K562 (cell line): Measurements from ENCODE around the gene SPAG17. TPM values are rescaled to one million over a fixed set of nuclear protein-coding genes. Genes with fewer than 3 reads are reported as not detected.

Source experiments
- CBX8 ChIP-seq: fragments of 200-600 bp; sonication (generic); IDR thresholded peaks from 2 replicates; pipeline ENCODE4 v1.6.1; 2012; ENCODE audit warnings: borderline replicate concordance, mixed run types, low read depth, mild to moderate bottlenecking, moderate library complexity, mixed read lengths, low read length, control low read depth, inconsistent platforms; ENCODE audit not compliant: poor library complexity, severe bottlenecking; ENCODE audit errors: extremely low read depth
- CEBPZ ChIP-seq: fragments of 150-350 bp; IDR thresholded peaks from 2 replicates; pipeline ENCODE4 v1.6.1; 2014; ENCODE audit warnings: low read depth, mild to moderate bottlenecking, low read length, borderline replicate concordance
- ERF ChIP-seq: fragments of 450-650 bp; formaldehyde crosslinking; IDR thresholded peaks from 2 replicates; pipeline ENCODE4 v1.4.0; 2020; ENCODE audit warnings: mild to moderate bottlenecking, mixed read lengths
- GTF2F1 ChIP-seq: IDR thresholded peaks from 2 replicates; pipeline ENCODE4 v1.6.1; 2011; ENCODE audit warnings: low read depth, low read length, improper control_type of control experiment
- HOXB6 ChIP-seq: fragments of 250-450 bp; sonication (Bioruptor Pico); IDR thresholded peaks from 2 replicates; pipeline ENCODE4 v1.5.1; 2022; ENCODE audit warnings: mild to moderate bottlenecking, borderline replicate concordance
- MTA1 ChIP-seq: fragments of 450-650 bp; IDR thresholded peaks from 2 replicates; pipeline ENCODE4 v1.6.1; 2017; ENCODE audit warnings: borderline replicate concordance
- NFIC ChIP-seq: fragments of 450-650 bp; IDR thresholded peaks from 2 replicates; pipeline ENCODE4 v1.6.1; 2017; ENCODE audit warnings: mild to moderate bottlenecking, inconsistent platforms
- NFIX ChIP-seq: fragments of 250-450 bp; sonication (Bioruptor Pico); IDR thresholded peaks from 2 replicates; pipeline ENCODE4 v1.4.0; 2020; ENCODE audit warnings: low read depth, mild to moderate bottlenecking, moderate library complexity
- PHF21A ChIP-seq: fragments of 450-650 bp; IDR thresholded peaks from 2 replicates; pipeline ENCODE4 v1.6.1; 2017; ENCODE audit warnings: low read depth, borderline replicate concordance
- RAD51 ChIP-seq: fragments of 450-650 bp; IDR thresholded peaks from 2 replicates; pipeline ENCODE4 v1.7.1; 2016; ENCODE audit warnings: low read depth, mild to moderate bottlenecking, borderline replicate concordance
- RBM17 ChIP-seq: fragments of 200-400 bp; formaldehyde crosslinking; IDR thresholded peaks from 2 replicates; pipeline ENCODE4 v1.6.1; 2017; ENCODE audit warnings: low read depth, mild to moderate bottlenecking, low read length, borderline replicate concordance
- RBM22 ChIP-seq: fragments of 200-400 bp; formaldehyde crosslinking; IDR thresholded peaks from 2 replicates; pipeline ENCODE4 v1.6.1; 2018; ENCODE audit warnings: low read length, low read depth; ENCODE audit not compliant: poor library complexity, severe bottlenecking
- RUNX1 ChIP-seq: sonication (generic); IDR thresholded peaks from 2 replicates; pipeline ENCODE4 v1.6.1; 2016; ENCODE audit warnings: antibody characterized with exemption, low read depth
- TGIF2 ChIP-seq: sonication (generic); formaldehyde crosslinking; IDR thresholded peaks from 2 replicates; pipeline ENCODE4 v1.8.1; 2022; ENCODE audit warnings: mild to moderate bottlenecking, missing genetic modification reagents, moderate library complexity
- TRIM24 ChIP-seq, 2 experiments: fragments of 450-650 bp; IDR thresholded peaks; 2 replicates each; pipeline ENCODE4 v1.6.1; 2016
- ZNF239 ChIP-seq: fragments of 250-450 bp; sonication (Bioruptor Pico); IDR thresholded peaks from 2 replicates; pipeline ENCODE4 v1.4.0; 2020; ENCODE audit warnings: mild to moderate bottlenecking
- polyA plus RNA-seq, 8 experiments: library from polyadenylated mRNA; depleted of rRNA in 4 of 8; stranded (reverse) in 5 of 8; unstranded in 3 of 8; fragments of >200 nt; fragmentation: Nextera tagmentation in 2 of 8; fragmentation: Illumina TruSeq in 1 of 8; extraction: Ambion mirVana in 2 of 8; extraction: Trizol in 1 of 8; gene quantifications; 2 replicates each; pipeline versions ENCODE4 v1.2.1 to v1.2.3, GENCODE V29; 2011 to 2014; ENCODE audit warnings: inconsistent platforms in 1 of 8, missing spikeins in 1 of 8
- total RNA-seq, 7 experiments: library from RNA; depleted of rRNA in 6 of 7; stranded (reverse); fragments of >200 nt in 6 of 7; fragmentation: Illumina TruSeq in 2 of 7; extraction: Trizol in 2 of 7; gene quantifications; 2 replicates each; pipeline versions ENCODE4 v1.2.1 to v1.2.3, GENCODE V29; 2011 to 2021; ENCODE audit warnings: low replicate concordance in 1 of 7
- TF ChIP-seq, protein P1 (sequence below), 2 experiments: fragments of 200-800 bp in 1 of 2; sonication (Bioruptor generic) in 1 of 2; sonication (generic) in 1 of 2; formaldehyde crosslinking in 1 of 2; IDR thresholded peaks in 1 of 2; conservative IDR thresholded peaks in 1 of 2; 2 replicates each; pipeline versions ENCODE4 v1.5.0 to v1.6.1; 2016 to 2020; ENCODE audit warnings: missing compliant biosample characterization in 1 of 2, missing genetic modification characterization in 1 of 2, missing genetic modification reagents in 1 of 2
- TF ChIP-seq, protein P2 (sequence below): fragments of 450-650 bp; IDR thresholded peaks from 2 replicates; pipeline ENCODE4 v1.6.1; 2014; ENCODE audit warnings: low read depth, mild to moderate bottlenecking, moderate library complexity, borderline replicate concordance
- TF ChIP-seq, protein P3 (sequence below): sonication (generic); formaldehyde crosslinking; IDR thresholded peaks from 2 replicates; pipeline ENCODE4 v1.8.1; 2022; ENCODE audit warnings: missing genetic modification reagents
- TF ChIP-seq, protein P4 (sequence below): fragments of 450-650 bp; conservative IDR thresholded peaks from 2 replicates; pipeline ENCODE4 v1.6.1; 2016; ENCODE audit warnings: missing genetic modification characterization, low read depth, mild to moderate bottlenecking, missing compliant biosample characterization, moderate library complexity

The SPAG17 gene
- total and polyA plus RNA-seq, 9 of the 15 experiments (the other 6 are each of a cell fraction or from before 2014, with no cell fraction given), result 0.07 to 2.1 (median 1.5) TPM

DNA sequence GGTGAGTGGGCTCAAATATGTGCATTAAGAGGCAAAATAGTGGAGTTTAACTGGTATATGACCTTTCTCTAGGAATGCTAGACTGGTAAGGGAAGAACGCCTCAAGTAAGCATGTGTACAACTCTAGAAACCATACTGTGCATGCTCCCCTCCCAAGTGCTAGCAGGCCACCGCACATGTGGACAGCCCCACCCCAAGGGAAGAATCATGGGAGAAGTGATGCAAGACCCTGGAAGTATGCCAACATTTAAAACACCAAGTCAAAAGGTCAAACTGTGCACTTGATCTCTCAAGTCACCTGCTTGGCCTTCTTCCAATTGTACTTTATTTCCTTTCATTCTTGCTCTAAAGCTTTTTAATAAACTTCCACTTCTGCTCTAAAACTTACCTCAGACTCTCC, 135.0 kb downstream of the SPAG17 start (continued):
- TF ChIP-seq CEBPZ (no peak), PHF21A (no peak), RAD51 (no peak), CBX8 (no peak), HOXB6 (CRISPR knock-in tag) (no peak), TGIF2 (no peak), RBM17 (no peak), RUNX1 (no peak), RBM22 (no peak), NFIC (peak; percentile 96), NFIX (CRISPR knock-in tag) (peak; percentile 42; the same call in 1 of the 2 replicates), GTF2F1 (no peak), ERF (CRISPR knock-in tag) (no peak), MTA1 (no peak), ZNF239 (no peak), TRIM24 (IDR thresholded peaks at IDR 0.05) (peak in 1 of 2 experiments; percentile 41; a peak in 1 of 4 replicates)
- TF ChIP-seq, protein P1, sequence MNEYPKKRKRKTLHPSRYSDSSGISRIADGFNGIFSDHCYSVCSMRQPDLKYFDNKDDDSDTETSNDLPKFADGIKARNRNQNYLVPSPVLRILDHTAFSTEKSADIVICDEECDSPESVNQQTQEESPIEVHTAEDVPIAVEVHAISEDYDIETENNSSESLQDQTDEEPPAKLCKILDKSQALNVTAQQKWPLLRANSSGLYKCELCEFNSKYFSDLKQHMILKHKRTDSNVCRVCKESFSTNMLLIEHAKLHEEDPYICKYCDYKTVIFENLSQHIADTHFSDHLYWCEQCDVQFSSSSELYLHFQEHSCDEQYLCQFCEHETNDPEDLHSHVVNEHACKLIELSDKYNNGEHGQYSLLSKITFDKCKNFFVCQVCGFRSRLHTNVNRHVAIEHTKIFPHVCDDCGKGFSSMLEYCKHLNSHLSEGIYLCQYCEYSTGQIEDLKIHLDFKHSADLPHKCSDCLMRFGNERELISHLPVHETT (CRISPR knock-in tag; conservative IDR thresholded peaks at IDR 0.05 in 1 of 2, IDR thresholded peaks at IDR 0.05 in 1 of 2), result no peak
- TF ChIP-seq, protein P2, sequence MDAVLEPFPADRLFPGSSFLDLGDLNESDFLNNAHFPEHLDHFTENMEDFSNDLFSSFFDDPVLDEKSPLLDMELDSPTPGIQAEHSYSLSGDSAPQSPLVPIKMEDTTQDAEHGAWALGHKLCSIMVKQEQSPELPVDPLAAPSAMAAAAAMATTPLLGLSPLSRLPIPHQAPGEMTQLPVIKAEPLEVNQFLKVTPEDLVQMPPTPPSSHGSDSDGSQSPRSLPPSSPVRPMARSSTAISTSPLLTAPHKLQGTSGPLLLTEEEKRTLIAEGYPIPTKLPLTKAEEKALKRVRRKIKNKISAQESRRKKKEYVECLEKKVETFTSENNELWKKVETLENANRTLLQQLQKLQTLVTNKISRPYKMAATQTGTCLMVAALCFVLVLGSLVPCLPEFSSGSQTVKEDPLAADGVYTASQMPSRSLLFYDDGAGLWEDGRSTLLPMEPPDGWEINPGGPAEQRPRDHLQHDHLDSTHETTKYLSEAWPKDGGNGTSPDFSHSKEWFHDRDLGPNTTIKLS, result no peak
- TF ChIP-seq, protein P3, sequence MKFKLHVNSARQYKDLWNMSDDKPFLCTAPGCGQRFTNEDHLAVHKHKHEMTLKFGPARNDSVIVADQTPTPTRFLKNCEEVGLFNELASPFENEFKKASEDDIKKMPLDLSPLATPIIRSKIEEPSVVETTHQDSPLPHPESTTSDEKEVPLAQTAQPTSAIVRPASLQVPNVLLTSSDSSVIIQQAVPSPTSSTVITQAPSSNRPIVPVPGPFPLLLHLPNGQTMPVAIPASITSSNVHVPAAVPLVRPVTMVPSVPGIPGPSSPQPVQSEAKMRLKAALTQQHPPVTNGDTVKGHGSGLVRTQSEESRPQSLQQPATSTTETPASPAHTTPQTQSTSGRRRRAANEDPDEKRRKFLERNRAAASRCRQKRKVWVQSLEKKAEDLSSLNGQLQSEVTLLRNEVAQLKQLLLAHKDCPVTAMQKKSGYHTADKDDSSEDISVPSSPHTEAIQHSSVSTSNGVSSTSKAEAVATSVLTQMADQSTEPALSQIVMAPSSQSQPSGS (CRISPR knock-in tag), result no peak
- TF ChIP-seq, protein P4, sequence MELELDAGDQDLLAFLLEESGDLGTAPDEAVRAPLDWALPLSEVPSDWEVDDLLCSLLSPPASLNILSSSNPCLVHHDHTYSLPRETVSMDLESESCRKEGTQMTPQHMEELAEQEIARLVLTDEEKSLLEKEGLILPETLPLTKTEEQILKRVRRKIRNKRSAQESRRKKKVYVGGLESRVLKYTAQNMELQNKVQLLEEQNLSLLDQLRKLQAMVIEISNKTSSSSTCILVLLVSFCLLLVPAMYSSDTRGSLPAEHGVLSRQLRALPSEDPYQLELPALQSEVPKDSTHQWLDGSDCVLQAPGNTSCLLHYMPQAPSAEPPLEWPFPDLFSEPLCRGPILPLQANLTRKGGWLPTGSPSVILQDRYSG (tag), result no peak
